ENCODE results near the gene FAM124B.

DNA sequence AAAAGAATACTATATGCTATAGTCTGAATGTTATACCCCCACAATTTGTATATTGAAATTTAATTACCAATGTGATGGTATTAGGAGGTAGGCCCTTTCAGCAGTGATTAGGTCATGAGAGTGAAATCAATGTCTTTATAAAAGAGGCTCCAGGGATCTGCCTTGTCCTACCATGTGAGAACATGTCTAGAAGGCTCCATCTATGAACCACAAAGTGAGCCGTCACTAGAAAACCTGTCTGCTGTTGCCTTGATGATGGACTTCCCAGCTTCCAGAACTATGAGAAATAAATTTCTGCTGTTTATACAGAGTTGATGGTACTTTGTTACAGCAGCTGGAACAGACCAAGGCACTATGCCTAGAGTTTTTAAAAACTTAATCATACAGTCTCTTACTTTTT, 46.3 kb upstream of the FAM124B start:
- TF ChIP-seq POLR2AphosphoS5 (IDR thresholded peaks at IDR 0.05; ENCODE audit: borderline replicate concordance, low read depth, low read length) (no peak), EZH2 (IDR thresholded peaks at IDR 0.05) (no peak)
